ENCODE measurements around the gene ADAP1. TPM values are rescaled to one million over a fixed set of nuclear protein-coding genes. Genes with fewer than 3 reads are reported as not detected.
A peak's percentile ranks its signal among the peaks of the same experiment; 100 is the strongest.

ADAP1 gene
- total RNA-seq, 1 experiment from 2014 or later = 173 TPM

DNA sequence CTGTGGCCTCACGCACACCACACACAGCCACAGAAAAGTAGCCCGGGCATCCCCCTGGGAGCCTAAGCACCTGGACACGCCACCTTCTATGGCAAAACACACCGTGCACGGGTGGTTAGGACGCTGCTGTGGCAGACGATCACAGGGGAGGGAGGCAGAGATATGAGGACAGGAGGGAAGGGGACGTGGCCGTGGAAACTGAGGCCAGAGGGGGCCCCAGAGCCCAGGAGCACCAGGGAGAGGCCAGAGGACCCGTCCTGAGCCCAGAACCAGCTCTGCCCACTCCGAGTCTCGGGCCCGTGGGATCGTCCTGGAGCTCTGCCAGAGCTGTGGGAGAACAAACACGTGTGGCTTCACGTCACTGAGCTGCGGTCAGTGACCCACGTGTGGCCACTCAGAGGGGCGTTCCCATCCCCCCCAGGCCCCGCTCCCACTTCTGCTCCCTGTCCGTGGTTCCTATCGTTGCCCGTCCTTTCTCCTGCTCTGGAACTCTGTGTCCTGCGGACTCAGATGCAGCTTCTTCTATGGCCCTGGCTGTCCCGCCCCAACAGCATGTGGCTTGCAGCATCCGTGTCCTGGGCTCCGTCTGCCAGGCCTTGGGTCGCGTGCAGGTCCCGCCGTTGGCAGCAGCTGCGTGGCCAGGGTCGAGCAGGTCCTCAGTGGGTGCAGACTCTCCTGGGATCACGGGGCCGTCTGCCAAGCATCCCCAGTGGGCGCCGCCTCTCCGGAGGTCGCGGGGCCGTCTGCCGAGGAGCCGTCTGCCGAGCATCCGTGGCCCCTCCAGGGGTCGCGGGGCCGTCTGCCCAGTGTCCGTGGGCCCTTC is 47.1 kb downstream of the ADAP1 start:
- peaks cover 59% of the 10 kb centered on the region for H3K36me3 Mint-ChIP-seq (ENCODE audit: insufficient read depth, unreplicated experiment)
- BruUV-seq (replicated peaks) = no TSS peak
- intact Hi-C loops (cut with micrococcal nuclease; ENCODE audit: unreplicated experiment) = no loop called here
- H3K27me3 Mint-ChIP-seq (ENCODE audit: unreplicated experiment) = peaks cover 21% of the 10 kb centered on the region
- no peak for DNase-seq
- no peaks in the 10 kb centered on the region for H3K9me3 Mint-ChIP-seq (ENCODE audit: low read depth, unreplicated experiment)
- no peak overlapping the region for H3K27ac Mint-ChIP-seq (ENCODE audit: unreplicated experiment)
- CTCF ChIA-PET = interaction anchor here (1.6 kb wide), 1 partner anchor 10 kb away, joined by 4 read pairs; no protein-coding TSS in a partner anchor
- TF ChIP-seq, protein P1, sequence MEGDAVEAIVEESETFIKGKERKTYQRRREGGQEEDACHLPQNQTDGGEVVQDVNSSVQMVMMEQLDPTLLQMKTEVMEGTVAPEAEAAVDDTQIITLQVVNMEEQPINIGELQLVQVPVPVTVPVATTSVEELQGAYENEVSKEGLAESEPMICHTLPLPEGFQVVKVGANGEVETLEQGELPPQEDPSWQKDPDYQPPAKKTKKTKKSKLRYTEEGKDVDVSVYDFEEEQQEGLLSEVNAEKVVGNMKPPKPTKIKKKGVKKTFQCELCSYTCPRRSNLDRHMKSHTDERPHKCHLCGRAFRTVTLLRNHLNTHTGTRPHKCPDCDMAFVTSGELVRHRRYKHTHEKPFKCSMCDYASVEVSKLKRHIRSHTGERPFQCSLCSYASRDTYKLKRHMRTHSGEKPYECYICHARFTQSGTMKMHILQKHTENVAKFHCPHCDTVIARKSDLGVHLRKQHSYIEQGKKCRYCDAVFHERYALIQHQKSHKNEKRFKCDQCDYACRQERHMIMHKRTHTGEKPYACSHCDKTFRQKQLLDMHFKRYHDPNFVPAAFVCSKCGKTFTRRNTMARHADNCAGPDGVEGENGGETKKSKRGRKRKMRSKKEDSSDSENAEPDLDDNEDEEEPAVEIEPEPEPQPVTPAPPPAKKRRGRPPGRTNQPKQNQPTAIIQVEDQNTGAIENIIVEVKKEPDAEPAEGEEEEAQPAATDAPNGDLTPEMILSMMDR (IDR thresholded peaks at IDR 0.05; ENCODE audit: unreplicated experiment) = no peak
- no peak overlapping the region for H3K4me3 Mint-ChIP-seq (ENCODE audit: low read depth, unreplicated experiment)
- peaks cover 18% of the 10 kb centered on the region for H3K4me1 Mint-ChIP-seq (ENCODE audit: low read depth, unreplicated experiment)

DNA sequence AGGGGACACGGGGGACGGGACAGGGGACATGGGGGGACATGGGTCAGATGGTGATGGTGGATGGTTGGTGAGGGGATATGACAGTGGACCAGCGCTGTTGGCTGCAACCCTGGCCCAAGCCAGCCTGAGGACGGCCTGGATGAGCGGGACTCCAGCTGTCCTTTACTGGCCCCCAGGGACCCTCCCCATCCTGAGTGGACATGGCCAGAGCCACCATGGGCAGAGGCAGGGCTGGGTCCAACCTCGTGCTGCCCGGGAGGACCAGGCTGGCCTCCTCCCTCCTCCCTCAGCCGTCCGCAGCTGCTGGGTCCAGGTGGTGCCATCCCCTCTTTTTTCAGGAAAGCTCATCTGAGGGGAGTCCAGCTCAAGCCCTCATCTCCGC is 47.7 kb downstream of the ADAP1 start:
- intact Hi-C loops (cut with micrococcal nuclease; ENCODE audit: unreplicated experiment) = no loop called here

DNA sequence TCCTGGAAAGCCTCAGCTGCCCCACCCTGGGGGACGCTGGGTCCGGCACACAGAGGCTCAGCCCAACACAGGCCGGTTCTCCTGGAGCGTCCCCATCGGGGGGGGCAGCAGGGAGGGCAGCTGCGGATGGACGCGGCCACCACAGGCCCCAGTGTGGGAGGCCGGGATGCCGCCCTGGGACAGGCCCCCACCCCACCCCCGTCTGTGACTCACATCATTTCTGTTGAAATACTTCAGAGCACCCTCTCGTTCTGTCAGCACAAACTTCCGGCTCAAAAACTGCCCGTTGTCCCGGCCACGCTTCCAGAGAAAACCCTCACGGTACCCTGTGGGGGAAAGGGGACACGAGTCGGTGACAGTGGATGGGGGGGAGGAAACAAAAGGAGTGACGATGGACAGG is 49.6 kb downstream of the ADAP1 start:
- intact Hi-C loops (cut with micrococcal nuclease; ENCODE audit: unreplicated experiment) = no loop called here
- CTCF ChIA-PET = no interaction called here
- Mint-ChIP-seq H3K4me1 (ENCODE audit: low read depth, unreplicated experiment) (peaks cover 22% of the 10 kb centered on the region), H3K9me3 (ENCODE audit: low read depth, unreplicated experiment) (no peaks in the 10 kb centered on the region), H3K27ac (ENCODE audit: unreplicated experiment) (peak overlapping the region; percentile 50), H3K27me3 (ENCODE audit: unreplicated experiment) (peaks cover 21% of the 10 kb centered on the region), H3K4me3 (ENCODE audit: low read depth, unreplicated experiment) (no peak overlapping the region), H3K36me3 (ENCODE audit: insufficient read depth, unreplicated experiment) (peaks cover 70% of the 10 kb centered on the region)
- DNase-seq = no peak
- TF ChIP-seq, protein P1 (IDR thresholded peaks at IDR 0.05; ENCODE audit: unreplicated experiment) = no peak
- no TSS peak for BruUV-seq (replicated peaks)

More for the DNA sequence above, 47.7 kb downstream of the ADAP1 start:
- CTCF ChIA-PET = interaction anchor here (1.6 kb wide), 1 partner anchor 11 kb away, joined by 4 read pairs; no protein-coding TSS in a partner anchor
- H3K4me3 Mint-ChIP-seq (ENCODE audit: low read depth, unreplicated experiment) = no peak overlapping the region
- TF ChIP-seq, protein P1 (IDR thresholded peaks at IDR 0.05; ENCODE audit: unreplicated experiment) = no peak
- DNase-seq = no peak
- no TSS peak for BruUV-seq (replicated peaks)
- H3K36me3 Mint-ChIP-seq (ENCODE audit: insufficient read depth, unreplicated experiment) = peaks cover 59% of the 10 kb centered on the region
- no peak overlapping the region for H3K27ac Mint-ChIP-seq (ENCODE audit: unreplicated experiment)
- H3K9me3 Mint-ChIP-seq (ENCODE audit: low read depth, unreplicated experiment) = no peaks in the 10 kb centered on the region
- peaks cover 22% of the 10 kb centered on the region for H3K4me1 Mint-ChIP-seq (ENCODE audit: low read depth, unreplicated experiment)
- H3K27me3 Mint-ChIP-seq (ENCODE audit: unreplicated experiment) = peaks cover 21% of the 10 kb centered on the region

DNA sequence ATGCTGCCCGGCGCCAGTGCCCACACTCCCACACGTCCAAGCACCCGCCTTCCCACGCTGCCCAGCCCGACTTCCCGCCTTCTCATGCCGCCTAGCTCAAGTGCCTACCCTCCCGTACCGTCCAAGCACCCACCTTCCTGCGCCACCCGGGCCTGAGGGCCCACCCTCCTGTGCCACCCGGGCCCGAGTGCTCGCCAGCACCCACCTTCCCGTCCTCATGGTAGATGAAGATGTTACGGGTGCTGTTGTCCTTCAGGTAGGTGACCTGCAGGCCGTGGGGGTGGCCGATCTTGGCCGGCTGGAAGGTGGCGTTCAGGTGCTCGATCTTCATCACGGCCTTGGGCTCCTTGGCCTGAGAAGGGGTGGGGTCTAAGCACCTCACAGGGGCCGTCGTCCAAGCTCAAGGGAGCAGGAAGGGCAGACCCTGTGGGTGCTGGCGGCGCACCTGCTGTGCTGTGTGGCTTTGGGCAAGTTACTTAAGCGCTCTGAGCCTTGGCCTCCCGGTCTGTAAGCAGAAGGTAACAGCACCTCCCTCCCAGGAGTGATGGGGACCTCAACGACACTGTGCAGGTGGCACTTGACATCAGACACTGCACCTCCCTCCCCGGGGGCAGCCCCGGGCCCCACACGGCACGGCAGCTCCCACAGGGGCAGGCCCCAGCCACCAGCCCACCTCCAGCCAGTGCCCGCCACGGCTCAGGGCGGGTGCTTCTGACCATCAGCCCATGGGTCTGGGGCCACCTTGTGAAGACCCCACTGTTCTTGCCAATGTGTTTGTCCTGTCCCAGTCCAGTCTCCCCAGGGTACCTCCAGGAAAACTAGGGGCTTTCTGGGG is 50.3 kb downstream of the ADAP1 start:
- no peak for DNase-seq
- H3K27me3 Mint-ChIP-seq (ENCODE audit: unreplicated experiment) = peaks cover 21% of the 10 kb centered on the region
- H3K27ac Mint-ChIP-seq (ENCODE audit: unreplicated experiment) = peak overlapping the region; percentile 24
- peaks cover 71% of the 10 kb centered on the region for H3K36me3 Mint-ChIP-seq (ENCODE audit: insufficient read depth, unreplicated experiment)
- H3K4me3 Mint-ChIP-seq (ENCODE audit: low read depth, unreplicated experiment) = no peak overlapping the region
- peaks cover 22% of the 10 kb centered on the region for H3K4me1 Mint-ChIP-seq (ENCODE audit: low read depth, unreplicated experiment)
- H3K9me3 Mint-ChIP-seq (ENCODE audit: low read depth, unreplicated experiment) = no peaks in the 10 kb centered on the region
- TF ChIP-seq, protein P1 (IDR thresholded peaks at IDR 0.05; ENCODE audit: unreplicated experiment) = no peak
- CTCF ChIA-PET = no interaction called here
- intact Hi-C loops (cut with micrococcal nuclease; ENCODE audit: unreplicated experiment) = no loop called here
- BruUV-seq (replicated peaks) = no TSS peak

All from Calu3 (cell line).